ACHN (cell line): ENCODE results near the gene PYCR2.
"Not testable (repeated sequence)": the region's sequence is repeated elsewhere in the genome, so short reads cannot be mapped to it uniquely, and the experiment has no call there.

Experiments used
- DNase-seq: peaks from one replicate; pipeline ENCODE4 v3.0.0-alpha.2; 2015
- in situ Hi-C: cut with HindIII; loops from 2 replicates; pipeline ENCODE4 v1.10.0; 2017; ENCODE audit warnings: low sequenced_read_pairs, low pct_ligation_motif_present, low pct_unique_long_range_greater_than_20kb

Gene PYCR2

GRCh38 chr1:225923692-225924555 lies at the start of gene PYCR2:
PYCR2 (minus strand) TSS chr1:225924250; CDS start chr1:225924110, 140 bp downstream.
- peak; percentile 97 for DNase-seq
- in situ Hi-C loops, result no loop called here

- in situ Hi-C loops, result no loop called here
- DNase-seq, result peak; percentile 49
Observed at GRCh38 chr1:225973158-225973557, 49.1 kb upstream of the PYCR2 start.

DNA sequence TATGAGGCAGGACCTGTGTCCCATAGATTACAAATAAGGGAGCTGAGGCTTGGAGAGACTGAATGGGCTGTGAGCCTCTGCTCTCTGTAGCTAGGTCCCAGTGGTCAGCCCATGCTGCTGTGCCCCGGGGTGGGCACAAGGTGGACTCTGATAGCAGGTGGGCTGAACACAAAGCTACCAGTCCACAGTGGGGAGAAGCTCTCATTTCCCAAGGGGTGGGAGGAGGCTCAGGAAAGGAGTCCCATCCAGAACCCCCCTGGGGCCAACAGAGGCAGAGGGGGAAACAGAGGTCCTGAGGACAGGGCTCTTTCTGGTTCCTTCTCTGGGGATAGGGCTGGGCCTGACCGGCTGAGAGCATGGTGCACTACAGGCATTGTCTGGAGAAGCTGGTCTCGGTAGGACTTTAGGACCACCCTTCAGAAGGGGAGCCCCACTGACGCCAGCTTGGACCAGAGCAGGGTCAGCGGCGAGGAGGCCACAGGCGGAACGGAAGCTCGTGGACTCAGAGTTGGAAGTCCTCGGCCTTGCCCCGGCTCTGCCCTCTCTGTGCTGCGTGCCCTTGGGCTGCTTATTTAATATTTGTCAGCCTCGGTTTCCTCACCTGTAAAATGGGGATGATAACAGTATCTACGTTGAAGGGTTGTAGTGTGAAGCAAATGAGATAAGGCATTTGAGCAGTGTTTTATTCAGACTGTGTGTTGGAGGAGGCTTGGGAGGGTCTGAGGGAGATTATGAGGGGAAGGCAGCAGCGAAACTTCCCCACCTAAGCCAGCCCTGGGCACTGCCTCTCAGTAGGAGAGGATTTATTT lies 48.5 kb upstream of the PYCR2 start:
- in situ Hi-C loops, result no loop called here

DNA sequence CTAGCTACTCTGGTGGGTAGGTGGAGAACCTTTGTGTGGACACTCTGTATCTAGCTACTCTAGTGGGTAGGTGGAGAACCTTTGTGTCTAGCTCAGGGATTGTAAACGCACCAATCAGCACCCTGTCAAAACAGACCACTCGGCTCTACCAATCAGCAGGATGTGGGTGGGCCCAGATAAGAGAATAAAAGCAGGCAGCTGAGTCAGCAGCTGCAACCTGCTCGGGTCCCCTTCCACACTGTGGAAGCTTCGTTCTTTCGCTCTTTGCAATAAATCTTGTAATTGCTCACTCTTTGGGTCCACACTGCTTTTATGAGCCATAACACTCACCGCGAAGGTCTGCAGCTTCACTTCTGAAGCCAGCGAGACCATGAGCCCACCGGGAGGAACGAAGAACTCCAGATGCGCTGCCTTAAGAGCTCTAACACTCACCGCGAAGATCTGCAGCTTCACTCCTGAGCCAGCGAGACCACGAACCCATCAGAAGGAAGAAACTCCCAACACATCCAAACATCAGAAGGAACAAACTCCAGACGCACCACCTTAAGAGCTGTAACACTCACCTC lies 46.6 kb upstream of the PYCR2 start:
- DNase-seq, in situ Hi-C loops: not testable (repeated sequence)

More for the DNA sequence above, 48.5 kb upstream of the PYCR2 start:
- no peak for DNase-seq

- DNase-seq, in situ Hi-C loops: not testable (repeated sequence)
Observed at GRCh38 chr1:225969751-225970150, 45.7 kb upstream of the PYCR2 start.

GRCh38 chr1:225965231-225965630 lies 41.2 kb upstream of the PYCR2 start:
- in situ Hi-C loops, result no loop called here
- DNase-seq, result no peak

GRCh38 chr1:225963735-225964530 lies 39.9 kb upstream of the PYCR2 start:
- DNase-seq, result peak; percentile 26
- in situ Hi-C loops, result no loop called here

DNA sequence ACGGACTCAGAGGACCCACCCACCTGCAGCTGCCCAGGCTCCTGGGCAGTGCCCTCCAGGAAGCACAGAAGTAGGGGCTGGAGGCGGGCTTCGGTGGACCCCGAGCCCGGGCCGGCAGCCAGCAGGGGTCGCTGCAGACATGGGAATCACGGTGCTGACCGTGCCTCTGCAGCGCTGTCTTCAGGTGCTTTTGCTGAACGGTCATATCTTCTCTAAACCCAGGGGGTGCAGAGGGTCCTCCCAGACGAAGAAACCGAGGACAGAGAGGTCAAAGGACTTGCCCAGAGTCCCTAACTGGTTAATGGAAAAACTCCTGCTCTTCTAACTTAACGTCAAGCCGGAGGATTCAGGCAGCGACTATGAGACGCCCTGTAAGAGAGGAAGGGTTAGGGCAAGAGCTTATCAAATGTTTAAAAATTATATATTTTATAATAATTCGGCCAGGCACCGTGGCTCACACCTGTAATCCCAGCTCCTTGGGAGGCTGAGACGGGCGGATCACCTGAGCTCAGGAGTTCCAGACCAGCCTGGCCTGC lies 38.5 kb upstream of the PYCR2 start:
- in situ Hi-C loops, result no loop called here
- DNase-seq, result no peak

DNA sequence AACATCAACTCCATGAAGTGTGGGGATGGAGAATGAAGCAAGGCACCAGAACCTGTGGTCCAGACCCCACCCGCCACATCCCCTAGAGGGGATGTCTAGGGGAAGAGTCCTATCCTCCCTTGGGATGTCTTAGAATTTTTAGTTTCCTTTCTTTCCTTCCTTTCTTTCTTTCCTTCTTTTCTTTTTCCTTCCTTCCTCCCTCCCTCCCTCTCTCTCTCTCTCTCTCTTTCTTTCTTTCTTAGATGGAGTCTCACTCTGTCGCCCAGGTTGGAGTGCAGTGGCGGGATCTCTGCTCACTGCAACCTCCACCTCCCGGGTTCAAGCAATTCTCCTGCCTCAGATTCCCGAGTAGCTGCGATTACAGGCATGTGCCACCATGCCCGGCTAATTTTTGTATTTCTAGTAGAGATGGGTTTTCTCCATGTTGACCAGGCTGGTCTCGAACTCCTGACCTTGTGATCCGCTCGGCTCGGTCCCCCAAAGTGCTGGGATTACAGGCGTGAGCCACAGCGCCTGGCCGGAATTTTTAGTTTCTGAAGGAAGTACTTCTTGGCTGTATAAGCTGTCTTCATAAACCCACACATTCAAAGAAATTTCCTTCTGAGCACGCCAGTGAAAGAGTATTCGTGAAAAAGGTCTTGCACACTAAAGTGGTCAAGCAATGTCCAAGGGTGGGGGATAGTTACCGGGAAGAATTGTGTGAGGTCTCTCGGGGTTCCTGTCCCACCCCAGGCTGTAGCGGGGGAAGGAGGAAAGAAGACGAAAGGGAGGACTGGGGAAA lies 37.8 kb upstream of the PYCR2 start:
- DNase-seq, result no peak
- in situ Hi-C loops, result no loop called here

- in situ Hi-C loops, result no loop called here
- DNase-seq, result no peak
Observed at GRCh38 chr1:225958041-225958440, 34.0 kb upstream of the PYCR2 start.

DNA sequence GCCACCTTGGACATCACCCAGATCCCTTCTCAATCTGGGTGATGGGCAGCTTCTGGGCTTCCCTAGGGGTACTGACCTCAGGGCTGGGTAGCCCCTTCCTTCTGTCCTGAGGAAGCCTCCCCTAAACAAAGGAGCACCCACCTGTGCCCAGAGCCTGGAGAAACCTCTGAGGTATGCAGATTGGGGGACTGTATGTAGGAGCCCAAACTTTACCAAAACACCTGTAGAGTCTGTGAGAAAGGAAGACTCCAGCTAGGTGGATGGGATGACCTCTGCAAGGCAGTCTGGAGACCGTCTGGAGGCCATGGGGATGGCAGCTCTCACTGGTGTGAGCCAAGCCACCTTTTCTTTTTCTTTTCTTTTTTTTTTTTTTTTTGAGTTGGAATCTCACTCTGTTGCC lies 30.7 kb upstream of the PYCR2 start:
- no peak for DNase-seq
- in situ Hi-C loops, result no loop called here

- DNase-seq, result no peak
- in situ Hi-C loops, result no loop called here
Observed at GRCh38 chr1:225953315-225953714, 29.3 kb upstream of the PYCR2 start.

DNA sequence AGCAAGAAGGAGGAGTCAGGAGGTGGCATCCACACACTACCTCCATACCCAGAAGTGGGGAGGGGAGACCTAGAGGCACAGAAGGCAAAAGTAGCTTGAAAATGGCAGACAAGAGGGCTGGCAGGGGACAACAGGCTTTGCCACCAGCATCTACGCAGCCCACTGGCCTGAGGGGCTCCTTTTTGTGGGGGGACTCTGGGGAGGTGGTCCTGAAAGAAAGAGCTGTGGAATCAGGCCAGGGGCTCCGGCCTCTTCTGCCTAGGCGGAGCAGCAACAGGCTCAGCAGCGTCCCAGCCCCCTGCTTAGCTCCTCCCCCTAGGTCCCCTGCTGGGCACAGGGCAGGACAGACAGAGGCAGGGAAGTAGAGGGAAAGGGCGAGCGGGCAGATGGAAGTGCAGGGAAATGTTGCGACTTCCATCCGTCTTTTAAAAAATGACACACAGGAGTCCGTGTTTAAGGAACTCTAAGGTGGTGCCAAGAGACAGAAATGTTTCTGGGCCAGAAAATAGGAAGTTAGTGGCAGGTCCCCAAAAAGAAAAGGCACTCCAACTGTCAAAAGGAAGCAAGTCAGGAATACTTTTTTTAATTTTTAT lies 27.0 kb upstream of the PYCR2 start:
- no peak for DNase-seq
- in situ Hi-C loops, result no loop called here

DNA sequence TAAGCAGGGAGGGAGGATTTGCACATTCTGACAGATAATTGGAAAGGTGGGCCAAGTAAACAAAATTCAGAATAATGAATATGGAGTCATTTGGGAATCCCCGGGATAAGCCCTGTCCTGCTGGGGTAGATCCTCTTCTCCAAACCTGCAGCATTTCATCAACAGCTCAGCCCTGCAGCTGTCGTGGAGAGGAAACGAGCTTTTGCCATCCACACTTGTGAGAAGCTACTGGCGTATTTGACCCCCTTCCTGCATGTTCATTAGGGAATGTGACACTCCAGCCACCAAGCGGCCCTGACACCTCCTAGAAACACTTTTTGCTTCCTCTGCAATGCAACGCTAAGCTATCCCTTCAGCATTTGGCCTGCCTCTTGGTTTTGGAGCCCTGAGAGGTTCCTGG lies 25.0 kb upstream of the PYCR2 start:
- no peak for DNase-seq
- in situ Hi-C loops, result no loop called here

- in situ Hi-C loops, result no loop called here
- no peak for DNase-seq
Observed at GRCh38 chr1:225946803-225947202, 22.8 kb upstream of the PYCR2 start.

DNA sequence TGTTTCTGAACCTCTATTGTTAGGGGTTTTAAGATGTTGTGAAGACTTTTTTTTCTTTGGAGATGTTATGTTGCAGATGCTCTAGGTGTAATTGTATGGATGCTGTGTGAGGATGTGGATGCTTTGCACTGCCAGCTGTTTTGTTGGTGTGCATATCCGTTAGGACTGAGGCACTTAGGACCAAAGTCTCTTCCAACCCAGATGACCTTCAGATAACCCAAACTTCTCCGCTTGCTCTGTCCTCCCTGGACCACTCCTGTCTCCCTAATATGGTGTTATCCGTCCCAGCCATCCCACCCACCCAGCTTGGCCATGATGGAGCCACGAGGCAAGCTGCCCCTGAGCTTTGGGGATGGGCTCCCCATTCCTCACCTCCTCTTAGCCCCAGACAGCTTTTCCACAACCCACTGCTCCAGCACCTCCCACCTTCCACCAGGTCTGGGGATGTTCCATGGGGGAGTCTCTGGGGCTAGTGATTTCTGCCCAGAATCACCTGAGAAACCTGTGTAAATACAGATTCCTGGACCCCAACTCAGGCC lies 22.1 kb upstream of the PYCR2 start:
- in situ Hi-C loops, result no loop called here
- DNase-seq, result no peak

DNA sequence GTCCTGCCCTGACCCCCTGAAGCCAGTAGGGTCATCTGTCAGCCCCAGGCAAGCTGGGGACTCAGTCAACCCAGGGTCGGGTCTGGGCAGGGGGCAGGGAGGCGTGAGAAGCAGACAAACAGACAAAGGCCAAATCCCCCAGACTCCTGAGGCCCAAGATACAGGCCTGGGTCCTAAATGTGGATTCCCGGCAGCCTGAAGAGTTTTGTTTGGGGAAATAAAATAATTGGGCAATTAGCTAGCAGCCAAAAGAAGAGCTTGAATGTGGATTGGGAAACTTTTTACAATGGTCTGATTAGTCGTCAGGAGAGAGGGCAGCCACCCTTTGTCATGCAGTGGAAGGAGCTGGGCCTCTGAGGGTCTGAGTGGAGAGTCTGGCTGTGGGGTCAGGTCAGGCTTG lies 21.5 kb upstream of the PYCR2 start:
- no peak for DNase-seq
- in situ Hi-C loops, result no loop called here
